Fibroblast of skin of back (primary cell): ENCODE measurements around the gene ARHGAP24.
"Not testable (repeated sequence)": the region's sequence is repeated elsewhere in the genome, so short reads cannot be mapped to it uniquely, and the experiment has no call there.

Experiments
- DNase-seq: peaks from one replicate; pipeline ENCODE4 v3.0.0-alpha.2; 2013

Gene ARHGAP24

DNA sequence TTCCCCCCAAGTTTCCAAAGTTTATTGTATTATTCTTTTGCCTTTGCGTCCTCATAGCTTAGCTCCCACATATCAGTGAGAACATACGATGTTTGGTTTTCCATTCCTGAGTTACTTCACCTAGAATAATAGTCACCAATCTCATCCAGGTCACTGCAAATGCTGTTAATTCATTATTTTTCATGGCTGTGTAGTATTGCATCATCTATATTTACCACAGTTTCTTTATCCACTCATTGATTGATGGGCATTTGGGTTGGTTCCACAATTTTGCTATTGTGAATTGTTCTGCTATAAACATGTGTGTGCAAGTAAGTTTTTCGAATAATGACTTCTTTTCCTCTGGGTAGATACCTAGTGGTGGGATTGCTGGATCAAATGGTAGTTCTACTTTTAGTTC is 43.6 kb downstream of the ARHGAP24 start:
- DNase-seq = not testable (repeated sequence)

DNA sequence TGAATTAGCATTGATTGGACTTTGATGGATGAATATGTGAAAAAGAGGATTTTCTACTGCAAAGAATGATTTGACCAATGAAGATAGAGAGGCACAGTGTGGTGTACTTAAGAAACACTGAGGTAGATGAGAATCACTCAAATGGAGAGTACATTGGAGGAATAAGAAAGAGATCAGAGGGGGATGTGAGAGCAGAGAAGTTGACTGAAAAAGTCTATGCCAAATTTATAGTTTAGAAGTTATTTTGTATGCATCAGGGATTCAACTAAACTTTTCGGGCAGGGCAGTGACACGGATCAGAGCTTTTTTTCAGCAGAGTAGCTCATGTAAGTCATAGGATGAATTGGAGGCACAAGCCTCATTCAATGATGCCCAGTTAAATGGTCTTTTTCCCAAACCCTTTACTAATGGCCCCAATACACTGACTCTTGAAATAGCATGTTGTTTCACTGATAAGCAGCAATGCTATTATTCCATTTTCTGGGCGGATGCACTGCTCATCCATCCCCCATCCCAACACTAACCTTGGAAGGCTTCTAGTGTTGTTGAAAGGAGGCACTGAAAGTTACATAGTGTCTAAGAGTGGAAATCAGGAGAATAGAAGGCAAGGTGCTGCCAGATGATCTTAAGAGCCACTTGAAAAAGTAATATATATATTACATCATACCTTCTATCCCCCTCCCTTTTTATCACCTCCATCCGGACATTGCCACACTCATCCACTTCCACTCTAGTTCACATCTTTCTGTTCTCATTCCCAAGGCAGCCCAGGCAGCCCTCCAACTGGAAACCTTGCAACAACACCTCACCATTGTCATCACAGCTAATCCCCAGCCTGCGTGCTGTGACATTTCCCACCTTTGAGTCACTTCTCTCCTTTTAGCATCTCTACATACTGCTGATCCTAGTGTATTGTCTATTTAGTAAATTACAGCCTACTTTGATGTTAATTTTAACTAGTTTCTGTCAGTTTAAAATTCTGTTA is 46.1 kb downstream of the ARHGAP24 start:
- no peak for DNase-seq

DNA sequence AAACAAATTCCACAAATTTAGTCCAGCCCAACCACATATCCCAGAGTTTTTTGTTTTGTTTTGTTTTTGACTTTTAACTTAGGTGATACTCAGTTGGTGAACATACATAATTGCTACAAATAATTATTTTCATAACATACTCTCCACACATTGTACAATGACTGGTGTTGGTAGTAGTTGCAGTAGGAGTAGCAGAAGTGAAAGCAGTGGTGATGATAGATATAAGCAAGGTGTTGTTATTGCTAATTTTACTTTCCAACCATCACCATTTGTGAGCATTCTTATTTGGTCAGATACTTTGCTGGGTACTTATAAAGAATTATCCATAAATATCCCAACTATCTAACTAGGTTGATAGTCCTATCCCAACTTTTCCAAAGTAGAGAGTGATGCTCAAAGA is 47.3 kb downstream of the ARHGAP24 start:
- no peak for DNase-seq

DNA sequence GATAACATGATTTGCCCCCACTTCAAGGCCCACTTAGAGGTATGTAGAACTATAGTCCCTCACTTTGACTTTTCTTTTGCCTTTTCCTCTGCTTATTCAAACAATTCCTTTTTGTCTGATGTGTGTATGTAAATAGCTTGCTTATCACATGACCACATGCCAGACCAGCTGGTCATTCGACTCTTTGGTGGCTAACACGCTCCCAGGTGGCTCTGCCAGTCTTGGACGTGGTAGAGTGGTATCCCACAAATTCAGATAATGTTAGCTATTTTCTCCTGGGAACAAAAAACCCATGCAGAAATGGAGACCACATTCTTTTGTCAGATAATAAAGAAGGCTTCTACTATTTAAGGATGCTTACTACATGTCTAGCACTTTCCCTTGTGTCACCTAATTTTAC is 47.9 kb downstream of the ARHGAP24 start:
- peak; percentile 51 for DNase-seq

DNA sequence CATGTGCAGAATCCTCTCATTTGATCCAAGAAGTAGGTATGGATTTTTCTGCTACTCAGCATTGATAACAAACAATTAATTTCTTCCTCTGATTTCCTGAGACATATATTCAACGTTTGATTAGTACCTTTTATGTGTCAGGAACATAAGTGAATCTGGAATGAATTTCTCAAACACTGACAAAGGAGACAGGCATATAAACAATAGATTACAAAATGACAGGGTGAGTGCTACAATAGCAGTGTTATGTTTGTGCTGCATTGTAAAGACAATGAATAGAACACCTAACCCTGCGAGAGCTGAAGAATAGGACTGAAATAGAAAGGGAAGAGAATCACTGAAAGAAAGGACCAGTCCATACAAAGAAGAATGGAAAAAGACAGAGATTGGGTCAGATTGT is 52.9 kb downstream of the ARHGAP24 start:
- no peak for DNase-seq

DNA sequence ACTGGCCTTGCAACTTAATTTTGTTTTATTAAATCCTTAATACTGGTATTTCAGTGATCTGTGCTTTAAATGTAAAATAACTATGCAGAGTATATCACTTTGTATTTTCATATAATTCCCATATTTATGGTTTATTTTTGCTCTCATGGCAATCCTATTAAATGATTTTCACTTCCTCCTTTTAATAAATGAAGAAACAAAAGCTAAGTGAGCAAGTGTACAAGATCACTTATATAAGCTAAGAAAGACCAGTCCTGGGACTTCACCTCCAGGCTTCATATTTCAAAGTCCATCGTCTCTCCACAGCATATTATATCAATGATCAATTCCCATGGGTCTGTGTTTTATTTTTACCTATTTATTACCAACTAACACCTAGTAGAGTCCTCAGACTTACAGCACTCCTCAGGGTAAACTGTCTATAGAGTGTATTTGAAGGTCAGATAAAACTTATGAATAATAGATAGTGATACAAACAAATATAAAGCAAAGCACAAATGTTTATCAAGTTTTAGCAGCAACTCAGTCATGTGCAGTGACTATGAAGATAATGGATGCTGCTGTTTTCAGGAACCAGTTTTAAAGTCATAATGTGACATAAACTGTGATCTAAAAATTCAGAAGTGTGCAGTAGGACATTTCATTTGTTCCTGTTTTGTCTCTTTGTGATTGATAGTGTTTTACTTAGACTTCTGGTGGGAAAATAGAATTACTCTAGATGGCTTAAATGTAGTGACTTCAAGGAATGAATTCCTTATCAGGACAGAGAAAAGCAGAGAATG is 56.8 kb downstream of the ARHGAP24 start:
- DNase-seq = no peak

DNA sequence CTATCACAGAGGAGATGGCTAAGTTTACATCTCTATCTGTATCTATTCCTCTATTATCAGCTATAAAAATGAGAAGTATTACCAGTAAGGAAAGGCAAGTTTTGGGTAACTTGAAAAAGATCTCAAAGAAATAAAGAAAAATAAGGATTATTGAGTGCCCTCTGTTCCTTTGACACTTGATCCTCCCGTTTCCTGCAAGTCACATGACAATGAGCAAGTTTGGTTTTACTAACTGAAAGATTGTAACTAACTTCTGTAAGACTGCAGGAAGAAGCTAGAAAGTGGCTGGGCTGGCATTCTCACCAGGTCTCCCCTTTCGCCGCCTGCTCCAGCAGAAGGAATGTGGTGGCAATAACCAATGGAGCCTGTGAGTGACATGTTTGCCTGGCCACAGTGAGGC is 59.2 kb downstream of the ARHGAP24 start:
- DNase-seq = no peak

DNA sequence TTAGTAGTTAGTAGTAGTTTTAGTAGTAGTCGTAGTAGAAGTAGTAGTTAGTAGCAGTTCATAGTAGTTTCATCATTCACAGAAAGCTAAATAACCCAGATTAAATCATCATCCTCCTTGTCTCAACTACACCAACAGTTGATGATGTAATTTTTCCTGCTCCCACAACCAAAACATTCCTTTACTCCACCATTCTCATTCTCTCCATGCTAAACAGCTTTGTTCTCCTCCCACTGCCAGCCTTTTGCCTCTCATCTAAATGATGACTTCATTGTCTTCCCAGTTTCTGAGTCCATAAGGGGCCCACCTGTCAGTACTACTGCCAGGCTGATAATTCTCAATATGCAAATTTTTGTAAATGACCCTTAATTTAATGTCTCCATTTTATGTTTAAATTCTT is 68.9 kb downstream of the ARHGAP24 start:
- DNase-seq = peak; percentile 68

DNA sequence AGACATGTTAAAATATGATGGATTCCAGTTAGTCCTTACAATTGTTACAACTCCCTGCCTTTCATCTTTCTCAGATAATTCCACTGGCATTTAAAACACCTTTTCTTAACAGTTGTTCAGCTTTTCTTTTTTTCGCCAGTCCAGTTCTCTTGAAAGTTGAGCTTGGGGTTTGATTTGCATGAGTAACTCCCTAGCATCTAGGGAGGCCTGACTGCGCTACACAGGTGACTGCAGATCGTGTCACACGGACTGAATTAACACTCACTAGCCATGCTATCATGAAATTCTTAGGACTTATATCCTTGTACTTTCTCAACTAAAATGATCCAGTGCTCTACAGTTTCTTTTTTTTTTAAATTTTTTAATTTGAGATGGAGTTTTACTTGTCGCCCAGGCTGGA is 69.8 kb downstream of the ARHGAP24 start:
- no peak for DNase-seq

DNA sequence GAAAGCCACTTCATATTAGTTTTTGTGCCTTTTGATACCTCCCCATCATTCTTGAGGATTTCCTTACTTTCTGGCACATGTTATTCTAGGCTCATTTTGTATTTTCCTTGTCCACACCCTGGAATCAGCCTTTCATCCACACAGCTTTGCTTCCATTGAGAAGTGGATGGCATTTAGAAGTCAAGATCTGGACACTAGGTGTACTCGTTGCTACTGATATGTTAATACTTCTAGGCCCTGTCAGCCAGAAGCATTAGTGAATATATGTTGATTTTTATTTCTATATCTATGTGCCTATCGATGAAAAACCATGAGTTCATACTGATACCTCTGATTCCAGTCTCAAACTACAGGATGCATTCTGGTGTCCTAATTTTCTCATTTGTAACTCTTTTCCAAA is 73.2 kb downstream of the ARHGAP24 start:
- no peak for DNase-seq

DNA sequence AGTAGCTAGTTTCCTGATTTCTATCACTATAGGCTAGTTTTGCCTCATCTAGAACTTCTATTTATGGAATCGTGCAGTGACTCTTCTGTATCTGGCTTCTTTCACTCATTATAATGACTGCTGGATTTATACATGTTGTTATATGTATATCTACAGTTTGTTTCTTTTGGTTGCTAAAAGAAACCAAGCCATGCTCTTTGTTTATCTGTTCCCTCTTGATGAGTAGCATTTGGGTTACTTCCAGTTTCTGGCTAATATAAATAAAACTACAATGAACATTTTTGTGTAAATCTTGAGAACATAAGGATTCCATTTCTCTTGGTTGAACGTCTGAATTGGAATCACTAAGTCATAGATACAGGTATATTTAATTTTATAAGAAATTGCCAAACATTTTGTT is 73.9 kb downstream of the ARHGAP24 start:
- DNase-seq = no peak

DNA sequence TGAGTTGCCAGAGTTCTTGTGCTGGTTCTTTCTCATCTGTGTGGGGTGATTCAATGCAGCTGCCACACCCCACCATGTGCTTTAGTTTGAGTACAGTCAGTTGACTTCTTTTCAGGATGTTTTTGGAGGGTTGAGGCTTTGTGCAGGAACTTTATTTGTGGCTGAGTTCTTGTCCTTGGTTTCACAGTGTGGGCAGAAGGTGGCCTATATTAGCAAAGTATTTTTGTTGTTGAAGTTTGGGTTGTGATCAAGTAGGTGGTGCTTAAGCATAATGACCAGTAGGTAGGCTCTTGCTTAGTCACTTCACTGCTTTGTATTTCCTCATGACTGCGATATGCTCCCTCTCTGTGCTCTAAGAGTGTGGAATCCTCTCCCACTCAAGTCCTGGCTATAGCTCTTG is 80.3 kb downstream of the ARHGAP24 start:
- DNase-seq = no peak

DNA sequence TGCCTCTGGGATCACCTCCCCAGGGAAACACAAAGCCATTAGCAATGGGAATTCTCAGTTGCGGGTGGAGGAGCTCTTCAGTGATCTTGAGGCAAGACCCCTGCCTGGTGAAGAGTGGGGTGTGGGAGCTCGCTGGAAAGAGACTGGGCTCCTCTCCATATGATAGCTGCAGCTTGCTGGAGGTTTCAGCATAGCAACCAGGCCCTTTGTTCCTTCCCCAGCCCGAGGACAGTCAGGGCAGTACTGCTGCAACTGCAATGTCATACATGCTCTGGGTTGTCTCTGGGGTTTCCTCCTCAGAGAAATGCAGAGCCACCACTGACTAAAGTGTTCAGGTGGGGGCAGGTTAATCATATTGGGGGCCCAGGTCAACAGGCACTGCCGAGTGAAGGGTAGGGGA is 81.3 kb downstream of the ARHGAP24 start:
- DNase-seq = no peak

DNA sequence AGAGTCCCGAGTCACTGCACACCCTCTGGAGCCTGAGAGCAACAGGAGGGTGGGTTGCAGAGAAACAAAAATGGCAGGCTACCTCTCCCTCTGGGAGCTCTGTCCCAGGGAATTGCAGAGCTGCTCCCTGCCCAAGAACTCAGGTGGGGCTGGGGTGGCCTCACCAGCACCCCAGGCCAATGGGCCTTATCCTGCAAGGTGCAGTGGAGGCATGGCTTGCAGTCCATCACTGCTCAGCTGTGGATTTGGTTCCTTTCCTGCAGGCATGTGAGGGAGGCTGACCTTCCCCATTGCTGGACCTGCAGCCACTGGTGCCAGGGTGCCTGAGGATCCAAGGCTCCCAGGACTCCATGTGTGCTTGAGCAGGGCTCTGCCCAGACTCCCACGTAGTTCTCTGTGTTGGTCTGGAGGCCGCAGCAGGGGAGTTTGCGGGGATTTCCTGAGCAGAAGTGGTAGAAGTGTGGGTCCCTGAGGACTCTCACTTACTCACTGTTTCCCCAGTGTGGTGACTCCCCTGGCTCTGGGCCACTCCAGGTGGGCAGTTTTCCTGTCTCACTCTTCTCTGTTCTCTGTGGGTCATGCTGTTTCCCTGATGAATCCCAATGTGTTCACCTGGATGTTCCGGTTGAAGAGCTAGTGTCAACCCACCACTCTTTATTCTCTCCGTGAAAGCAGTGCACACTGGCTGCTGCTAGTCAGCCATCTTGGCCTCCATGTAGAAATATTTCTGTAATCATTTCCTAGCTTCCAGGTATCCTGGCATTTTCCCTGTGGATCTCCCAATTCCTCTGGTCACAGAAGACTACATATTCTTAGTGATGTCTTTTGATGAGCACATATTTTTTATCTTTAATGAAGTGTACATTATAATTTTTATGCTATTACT is 82.3 kb downstream of the ARHGAP24 start:
- DNase-seq = no peak

DNA sequence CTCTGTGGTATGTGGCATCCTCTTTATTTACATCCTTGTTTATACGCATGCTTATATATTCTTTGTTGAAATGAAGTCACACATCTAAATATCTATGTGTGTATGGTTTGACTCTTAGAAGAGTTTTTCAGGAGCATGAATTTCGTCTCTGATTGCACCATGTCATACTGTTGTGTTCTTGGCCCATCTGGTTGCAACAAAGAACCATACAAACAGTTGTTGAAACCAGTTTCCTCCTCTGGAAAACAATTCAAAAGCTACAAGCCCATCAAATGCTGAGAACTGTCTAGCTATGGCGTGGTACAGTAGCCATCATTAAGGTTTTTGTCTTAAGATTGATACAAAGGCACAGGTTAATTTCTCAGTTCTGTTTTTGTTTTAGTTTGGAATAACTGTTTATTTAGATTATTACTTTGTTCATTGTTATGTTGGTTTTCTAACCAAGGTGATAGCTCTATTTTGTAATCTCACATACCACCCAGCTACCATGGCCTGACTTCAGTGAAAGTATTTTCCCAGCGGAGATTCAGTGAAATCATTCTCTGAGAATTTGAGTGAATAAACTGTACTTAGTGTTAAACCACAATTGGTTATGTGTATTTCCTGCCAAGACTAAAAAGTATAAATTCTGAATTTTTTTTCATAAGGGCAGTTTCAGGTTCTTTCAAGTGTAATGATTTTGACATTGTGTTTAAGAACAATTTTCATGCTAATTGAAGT is 91.0 kb downstream of the ARHGAP24 start:
- peak; percentile 38 for DNase-seq

DNA sequence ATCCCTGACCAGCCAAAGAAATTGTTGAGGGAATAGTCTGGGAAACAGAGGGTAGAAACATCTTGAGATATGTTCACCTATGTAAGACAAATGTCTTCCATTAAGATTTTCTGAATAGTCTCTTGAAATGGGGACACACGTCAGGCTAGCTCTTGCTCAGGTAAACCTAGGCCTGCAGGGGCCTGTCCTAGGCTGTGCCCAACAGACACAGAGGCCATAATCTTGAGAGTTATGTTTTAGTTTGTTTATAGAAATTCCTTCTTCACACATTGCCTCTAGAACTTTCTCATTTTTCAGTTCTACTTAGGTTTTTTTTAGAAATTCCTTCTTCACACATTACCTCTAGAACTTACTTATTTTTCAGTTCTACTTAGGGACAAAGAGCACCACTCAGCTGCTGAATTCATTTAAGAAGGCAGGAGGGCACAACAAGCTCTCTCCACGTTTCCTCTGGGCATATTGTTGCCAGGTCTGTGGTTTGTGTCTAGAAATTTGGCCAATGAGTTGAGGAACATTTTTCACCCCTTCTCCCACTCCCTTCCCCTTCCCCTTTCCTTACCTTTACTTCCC is 94.9 kb downstream of the ARHGAP24 start:
- no peak for DNase-seq

DNA sequence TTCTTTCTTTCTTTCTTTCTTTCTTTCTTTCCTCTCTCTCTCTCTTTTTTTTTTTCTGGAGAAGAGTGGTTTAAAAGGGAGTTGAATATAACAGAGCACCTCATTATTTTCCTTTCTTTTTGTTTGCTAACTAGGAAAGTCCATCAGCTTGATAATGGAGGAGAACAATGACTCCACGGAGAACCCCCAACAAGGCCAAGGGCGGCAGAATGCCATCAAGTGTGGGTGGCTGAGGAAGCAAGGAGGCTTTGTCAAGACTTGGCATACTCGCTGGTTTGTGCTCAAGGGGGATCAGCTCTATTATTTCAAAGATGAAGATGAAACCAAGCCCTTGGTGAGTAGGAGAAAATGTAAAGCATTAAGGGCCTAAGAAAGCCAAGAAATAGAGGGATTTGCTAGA is 95.4 kb downstream of the ARHGAP24 start:
- no peak for DNase-seq

DNA sequence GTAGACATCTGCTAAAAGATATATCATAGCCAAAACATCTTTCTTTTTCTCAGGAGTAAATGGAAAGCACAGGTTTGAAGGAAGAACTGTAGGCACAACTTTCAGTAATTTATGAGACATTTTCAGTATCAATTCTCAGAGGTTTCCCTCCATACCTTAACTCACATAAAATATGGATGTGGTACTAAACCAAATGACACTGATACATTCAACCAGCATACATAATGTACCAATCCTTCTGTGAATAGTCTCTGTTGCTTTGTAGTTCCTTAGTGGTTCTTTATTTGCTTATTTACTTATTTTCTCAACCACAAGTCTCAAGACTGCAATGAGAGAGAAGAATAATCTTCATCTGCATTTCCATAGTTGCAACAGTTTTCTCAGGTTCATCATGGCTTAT is 96.1 kb downstream of the ARHGAP24 start:
- no peak for DNase-seq

DNA sequence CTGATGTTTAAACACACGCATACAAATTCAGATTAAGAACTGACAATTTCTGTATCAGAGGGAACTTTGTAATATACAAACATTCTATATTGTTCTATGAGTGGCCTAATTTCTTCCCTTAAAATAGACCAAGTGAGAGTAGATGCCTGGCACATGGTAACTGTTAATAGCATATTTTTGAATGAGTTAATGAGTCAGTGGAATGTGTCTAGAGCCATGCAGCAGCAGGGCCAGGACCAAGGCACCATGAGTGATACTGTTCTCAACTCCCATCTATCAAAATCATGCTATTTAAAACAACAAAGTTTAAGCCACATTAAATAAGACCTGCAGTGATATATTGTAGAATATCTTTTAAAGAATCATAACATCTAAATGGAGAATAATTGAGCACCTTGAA is 98.3 kb downstream of the ARHGAP24 start:
- peak; percentile 16 for DNase-seq

DNA sequence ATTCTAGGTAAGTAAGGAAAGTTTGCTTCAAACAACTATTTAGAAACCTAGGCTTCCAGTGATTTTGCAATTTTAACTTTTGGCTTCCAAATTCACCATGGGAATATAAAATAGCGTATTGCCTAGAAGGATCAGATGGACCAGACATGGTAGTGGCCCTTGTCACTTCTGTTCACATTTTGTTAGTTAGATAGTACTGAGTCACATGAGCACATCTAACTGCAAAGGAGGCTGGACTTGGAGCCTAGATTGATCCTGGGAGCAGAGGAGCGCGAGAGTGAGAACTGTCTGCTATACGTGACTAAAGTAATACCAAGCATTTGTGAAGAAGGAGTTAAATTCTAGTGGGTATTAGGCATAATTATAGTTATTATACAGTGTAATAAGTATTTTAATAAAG is 102.4 kb downstream of the ARHGAP24 start:
- no peak for DNase-seq

DNA sequence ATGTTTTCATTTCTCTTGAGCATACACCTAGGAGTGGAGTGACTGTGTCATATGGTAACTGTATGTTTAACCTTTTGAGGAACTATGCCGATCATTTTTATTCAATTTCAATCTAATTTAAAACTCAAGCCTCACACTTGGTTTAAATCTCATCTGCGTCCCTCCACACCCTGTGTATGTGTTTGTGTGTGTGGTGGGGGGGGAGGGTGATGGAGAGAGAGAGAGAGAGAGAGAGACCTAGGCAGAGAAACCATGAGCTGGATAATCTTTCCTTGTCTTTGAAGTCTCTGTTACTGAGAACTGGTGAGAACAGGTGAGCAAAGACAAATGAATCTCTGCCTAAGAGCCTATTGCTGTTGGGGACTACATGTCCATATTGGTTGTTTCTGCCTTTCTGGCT is 105.0 kb downstream of the ARHGAP24 start:
- no peak for DNase-seq

DNA sequence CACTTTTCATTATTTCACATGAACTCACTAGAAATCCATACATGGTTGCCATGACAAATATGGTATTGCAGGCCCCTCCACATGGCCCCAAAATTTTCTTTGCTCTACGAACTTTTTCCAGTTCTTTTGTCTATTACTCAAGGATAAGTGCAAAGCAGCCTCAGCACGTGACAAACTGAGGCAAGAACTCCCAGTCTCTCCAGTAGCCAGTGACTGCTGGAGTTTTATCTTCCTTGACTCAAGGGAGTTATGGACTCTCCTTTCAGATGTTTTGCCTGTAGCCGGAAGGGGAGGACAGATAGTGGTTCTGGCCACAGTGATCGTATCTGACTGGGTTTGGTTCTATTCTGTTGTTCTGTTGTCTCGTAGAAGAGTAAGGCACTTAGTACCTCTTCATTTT is 105.5 kb downstream of the ARHGAP24 start:
- DNase-seq = no peak
